PC-9 (cell line): Measurements from ENCODE around the gene POLR1F. TPM values are rescaled to one million over a fixed set of nuclear protein-coding genes. Genes with fewer than 3 reads are reported as not detected.

Experiments
- BruUV-seq: library from RNA; stranded (reverse); fragments of 400-500 nt; replicated peaks from 2 replicates; lab custom pipeline; 2021; lab: Mats Ljungman, UMichigan
- CTCF ChIA-PET: fragments of 300-600 bp; sonication (Branson Sonifier 250); formaldehyde crosslinking; loops from one replicate; lab custom pipeline; 2022; ENCODE audit warnings: antibody characterized with exemption; lab: Charles Lee
- POLR2A ChIA-PET: fragments of 300-600 bp; sonication (Branson Sonifier 250); formaldehyde crosslinking; loops from one replicate; lab custom pipeline; 2022; ENCODE audit warnings: antibody characterized with exemption; ENCODE audit not compliant: unreplicated experiment; lab: Charles Lee
- DNase-seq, 2 experiments: peaks; one replicate each; pipeline versions ENCODE4 v3.0.0 to v3.0.0-alpha.2; 2015 to 2022; ENCODE audit warnings: mixed read lengths in 1 of 2
- H2AFZ ChIP-seq: fragments of 200-600 bp; sonication (generic); 2 replicates; pipeline ENCODE4 v1.8.1; 2017; ENCODE audit warnings: antibody characterized with exemption
- H3F3A ChIP-seq: fragments of 200-600 bp; sonication (generic); 2 replicates; pipeline ENCODE4 v1.8.1; 2017; ENCODE audit warnings: antibody characterized with exemption, mild to moderate bottlenecking, low read depth; ENCODE audit not compliant: insufficient read depth
- H3K27ac ChIP-seq: fragments of 200-600 bp; sonication (generic); 2 replicates; pipeline ENCODE4 v1.6.1; 2016; ENCODE audit warnings: mixed run types
- H3K27me3 ChIP-seq: fragments of 200-600 bp; sonication (generic); 2 replicates; pipeline ENCODE4 v1.6.1; 2016; ENCODE audit warnings: low read depth, mixed run types; ENCODE audit not compliant: insufficient read depth
- H3K36me3 ChIP-seq: fragments of 200-600 bp; sonication (generic); 2 replicates; pipeline ENCODE4 v1.6.1; 2016; ENCODE audit warnings: low read depth, mixed run types
- H3K4me1 ChIP-seq: fragments of 200-600 bp; sonication (generic); replicated peaks from 2 replicates; pipeline ENCODE4 v1.6.1; 2016; ENCODE audit warnings: mixed run types; ENCODE audit not compliant: insufficient read depth
- H3K4me2 ChIP-seq: fragments of 200-600 bp; sonication (generic); 2 replicates; pipeline ENCODE4 v1.6.1; 2017; ENCODE audit warnings: mixed run types
- H3K4me3 ChIP-seq: fragments of 200-600 bp; sonication (generic); 2 replicates; pipeline ENCODE4 v1.6.1; 2016; ENCODE audit warnings: mixed run types
- H3K79me2 ChIP-seq: fragments of 200-600 bp; sonication (generic); 2 replicates; pipeline ENCODE4 v1.6.1; 2017; ENCODE audit warnings: low read depth, mixed run types
- H3K9me2 ChIP-seq: fragments of 200-600 bp; sonication (generic); 2 replicates; pipeline ENCODE4 v1.8.1; 2017; ENCODE audit warnings: mild to moderate bottlenecking; ENCODE audit not compliant: insufficient read depth
- H3K9me3 ChIP-seq: fragments of 200-600 bp; sonication (generic); 2 replicates; pipeline ENCODE4 v1.8.1; 2016; ENCODE audit warnings: low read depth; ENCODE audit not compliant: insufficient read depth
- H4K20me1 ChIP-seq: fragments of 200-600 bp; sonication (generic); 2 replicates; pipeline ENCODE4 v1.8.1; 2017; ENCODE audit not compliant: insufficient read depth
- CTCF ChIP-seq: fragments of 200-600 bp; sonication (generic); conservative IDR thresholded peaks from 2 replicates; pipeline ENCODE4 v1.6.1; 2017; ENCODE audit warnings: mixed run types, antibody characterized with exemption, mild to moderate bottlenecking, moderate library complexity
- EZH2 ChIP-seq: fragments of 200-600 bp; sonication (generic); IDR thresholded peaks from 2 replicates; pipeline ENCODE4 v1.8.0; 2017; ENCODE audit warnings: antibody characterized with exemption, low read depth
- intact Hi-C: fragments of 100-400 bp; cut with micrococcal nuclease; formaldehyde crosslinking; loops from one replicate; pipeline ENCODE4 v1.10.0; 2022; ENCODE audit not compliant: unreplicated experiment
- total RNA-seq: library from RNA; stranded (reverse); gene quantifications from 2 replicates; pipeline ENCODE4 v1.2.3, GENCODE V29; 2021

Gene POLR1F
- total RNA-seq, 1 experiment from 2014 or later, result 14.8 TPM

- no peaks in the 10 kb centered on the region for H3K9me2 ChIP-seq
- no TSS peak for BruUV-seq
- 0 out of 2 replicates have a peak, but pooled peaks cover 5% of the 10 kb centered on the region for H3K4me1 ChIP-seq
- POLR2A ChIA-PET, result no interaction called here
- no peak overlapping the region for H2AFZ ChIP-seq
- TF ChIP-seq CTCF (no peak), EZH2 (no peak)
- CTCF ChIA-PET, result interaction anchor here (1.3 kb wide), 1 partner anchor 43 kb away, joined by 3 read pairs; the partner anchor contains the start of gene POLR1F
- no peak overlapping the region for H3K27ac ChIP-seq
- H4K20me1 ChIP-seq, result no peaks in the 10 kb centered on the region
- no peaks in the 10 kb centered on the region for H3F3A ChIP-seq
- H3K79me2 ChIP-seq, result no peaks in the 10 kb centered on the region
- intact Hi-C loops, result loop anchor here (5.0 to 10.0 kb wide), 2 partner anchors 163 to 220 kb away; no protein-coding TSS in a partner anchor
- no peaks in the 10 kb centered on the region for H3K36me3 ChIP-seq
- H3K27me3 ChIP-seq, result no peaks in the 10 kb centered on the region
- H3K4me3 ChIP-seq, result no peak overlapping the region
- DNase-seq, result no peak
- no peak overlapping the region for H3K4me2 ChIP-seq
- 0 out of 2 replicates have a peak, but pooled peaks cover 3% of the 10 kb centered on the region for H3K9me3 ChIP-seq
Measured at GRCh38 chr7:19752020-19752419, 43.2 kb upstream of the POLR1F start.

- Histone ChIP-seq H3K4me2 (no peak overlapping the region), H3F3A (no peaks in the 10 kb centered on the region), H3K27me3 (no peaks in the 10 kb centered on the region), H3K27ac (no peak overlapping the region), H3K9me2 (no peaks in the 10 kb centered on the region), H3K4me1 (0 out of 2 replicates have a peak, but pooled peaks cover 5% of the 10 kb centered on the region), H3K79me2 (no peaks in the 10 kb centered on the region), H3K4me3 (no peak overlapping the region), H3K36me3 (no peaks in the 10 kb centered on the region), H2AFZ (peak overlapping the region; percentile 64), H4K20me1 (no peaks in the 10 kb centered on the region), H3K9me3 (0 out of 2 replicates have a peak, but pooled peaks cover 3% of the 10 kb centered on the region)
- intact Hi-C loops, result loop anchor here (1.0 to 10.0 kb wide), 6 partner anchors 165 to 658 kb away; partner anchors contain the start of gene MACC1
- ChIA-PET POLR2A (no interaction called here), CTCF (no interaction called here)
- no TSS peak for BruUV-seq
- DNase-seq, result peak; percentile 14 to 50
- TF ChIP-seq CTCF (no peak), EZH2 (no peak)
Measured at GRCh38 chr7:19749658-19750057, 40.8 kb upstream of the POLR1F start.

GRCh38 chr7:19747740-19748339, 39.0 kb upstream of the POLR1F start:
- H3K79me2 ChIP-seq, result no peaks in the 10 kb centered on the region
- H3K4me1 ChIP-seq, result 0 out of 2 replicates have a peak, but pooled peaks cover 5% of the 10 kb centered on the region
- no peak overlapping the region for H3K4me2 ChIP-seq
- no peaks in the 10 kb centered on the region for H4K20me1 ChIP-seq
- ChIA-PET CTCF (interaction anchor here (0.6 to 2.4 kb wide), 17 partner anchors 22 to 1395 kb away, joined by 3 to 26 read pairs (median 5); partner anchors contain the start of gene POLR1F), POLR2A (interaction anchor here (0.5 to 1.2 kb wide), 2 partner anchors 34 to 850 kb away, joined by 3 to 7 read pairs; no protein-coding TSS in a partner anchor)
- peak in 1 of 2 experiments; percentile 60 for DNase-seq
- H3K9me3 ChIP-seq, result peaks cover 3% of the 10 kb centered on the region; the same call in 1 of the 2 replicates
- no peak overlapping the region for H2AFZ ChIP-seq
- intact Hi-C loops, result loop anchor here (1.0 to 5.0 kb wide), 6 partner anchors 35 to 900 kb away; partner anchors contain the start of gene MACC1
- H3K27me3 ChIP-seq, result no peaks in the 10 kb centered on the region
- no peaks in the 10 kb centered on the region for H3K36me3 ChIP-seq
- TF ChIP-seq EZH2 (no peak), CTCF (peak; percentile 94)
- H3K4me3 ChIP-seq, result no peak overlapping the region
- BruUV-seq, result no TSS peak
- H3F3A ChIP-seq, result no peaks in the 10 kb centered on the region
- H3K27ac ChIP-seq, result no peak overlapping the region
- no peaks in the 10 kb centered on the region; the same call in 1 of the 2 replicates for H3K9me2 ChIP-seq
